Left lobe of liver (tissue), 2 donors: ENCODE measurements around the gene SCN8A. TPM values are rescaled to one million over a fixed set of nuclear protein-coding genes. Genes with fewer than 3 reads are reported as not detected.
"Not testable (repeated sequence)": the region's sequence is repeated elsewhere in the genome, so short reads cannot be mapped to it uniquely, and the experiment has no call there.

Source experiments
- ATAC-seq: fragments of 200-7000 bp; cut with Tn5 transposase; one replicate; pipeline ENCODE4 v1.9.1; 2020; ENCODE audit warnings: mild to moderate bottlenecking, moderate library complexity
- DNase-seq: peaks from one replicate; pipeline ENCODE4 v3.0.0-alpha.2; 2020; ENCODE audit warnings: low spot score
- total RNA-seq: library from RNA; stranded (reverse); gene quantifications from one replicate; pipeline ENCODE4 v1.2.1, GENCODE V29; 2021
- donor health status: DM: no; HTN: no; CAD: no; lungs with moderate emphysema.
- donor health status: DM: no; HTN: yes; CAD: no.

SCN8A gene
- total RNA-seq, 1 donor from 2014 or later: 5.3 TPM

- ATAC-seq (no peak), DNase-seq (no peak)
Measured at GRCh38 chr12:51753980-51754675, 163.1 kb downstream of the SCN8A start.

- no peak for ATAC-seq
Measured at GRCh38 chr12:51755251-51755650, 164.2 kb downstream of the SCN8A start.

GRCh38 chr12:51759175-51759574 is 168.1 kb downstream of the SCN8A start:
- DNase-seq: no peak
- ATAC-seq: peak; percentile 9

More at GRCh38 chr12:51755251-51755650, 164.2 kb downstream of the SCN8A start:
- no peak for DNase-seq

GRCh38 chr12:51759695-51760094 is 168.7 kb downstream of the SCN8A start:
- ATAC-seq (peak; percentile 91), DNase-seq (peak; percentile 69)

- DNase-seq: no peak
- ATAC-seq: peak; percentile 4
Measured at GRCh38 chr12:51760231-51760630, 169.2 kb downstream of the SCN8A start.

- ATAC-seq: peak; percentile 57
- no peak for DNase-seq
Measured at GRCh38 chr12:51763743-51764142, 172.7 kb downstream of the SCN8A start.

- DNase-seq (no peak), ATAC-seq (no peak)
Measured at GRCh38 chr12:51766067-51766676, 175.1 kb downstream of the SCN8A start.

GRCh38 chr12:51771008-51771407 is 180.0 kb downstream of the SCN8A start:
- DNase-seq: no peak
- peak; percentile 11 for ATAC-seq

GRCh38 chr12:51773145-51773869 is 182.3 kb downstream of the SCN8A start:
- peak; percentile 63 for ATAC-seq
- no peak for DNase-seq

- ATAC-seq: no peak
- DNase-seq: no peak
Measured at GRCh38 chr12:51774933-51775332, 183.9 kb downstream of the SCN8A start.

- ATAC-seq: no peak
- no peak for DNase-seq
Measured at GRCh38 chr12:51777457-51777856, 186.4 kb downstream of the SCN8A start.

- DNase-seq: peak; percentile 57
- peak; percentile 83 for ATAC-seq
Measured at GRCh38 chr12:51777973-51778372, 186.9 kb downstream of the SCN8A start.

- DNase-seq: no peak
- no peak for ATAC-seq
Measured at GRCh38 chr12:51779876-51780275, 188.8 kb downstream of the SCN8A start.

- DNase-seq: no peak
Measured at GRCh38 chr12:51784688-51785087, 193.7 kb downstream of the SCN8A start.

GRCh38 chr12:51785906-51786305 is 194.9 kb downstream of the SCN8A start:
- DNase-seq (no peak), ATAC-seq (no peak)

More at GRCh38 chr12:51784688-51785087, 193.7 kb downstream of the SCN8A start:
- ATAC-seq: no peak

GRCh38 chr12:51788876-51789275 is 197.8 kb downstream of the SCN8A start:
- no peak for ATAC-seq

GRCh38 chr12:51792417-51792816 is 201.4 kb downstream of the SCN8A start:
- no peak for DNase-seq
- no peak for ATAC-seq

More at GRCh38 chr12:51788876-51789275, 197.8 kb downstream of the SCN8A start:
- no peak for DNase-seq

- DNase-seq (no peak), ATAC-seq (no peak)
Measured at GRCh38 chr12:51793201-51793600, 202.2 kb downstream of the SCN8A start.

- DNase-seq (no peak), ATAC-seq (no peak)
Measured at GRCh38 chr12:51797301-51797700, 206.3 kb downstream of the SCN8A start.

- ATAC-seq, DNase-seq: not testable (repeated sequence)
Measured at GRCh38 chr12:51798051-51798450, 207.0 kb downstream of the SCN8A start.

- ATAC-seq: no peak
Measured at GRCh38 chr12:51798501-51798900, 207.5 kb downstream of the SCN8A start.

GRCh38 chr12:51801027-51801426 is 210.0 kb downstream of the SCN8A start:
- DNase-seq (no peak), ATAC-seq (no peak)

More at GRCh38 chr12:51798501-51798900, 207.5 kb downstream of the SCN8A start:
- no peak for DNase-seq
